GM12878 (cell line): ENCODE data around the gene PLAAT5. TPM values are rescaled to one million over a fixed set of nuclear protein-coding genes. Genes with fewer than 3 reads are reported as not detected.

Source experiments
- ATAC-seq: fragments of 200-7000 bp; cut with Tn5 transposase; 3 replicates; pipeline ENCODE4 v1.9.1; 2020; ENCODE audit warnings: mild to moderate bottlenecking, moderate library complexity
- BruUV-seq: library from RNA; stranded (reverse); fragments of 400-500 nt; replicated peaks from 2 replicates; lab custom pipeline; 2021; lab: Mats Ljungman, UMichigan
- CTCF ChIA-PET: fragments of 300-600 bp; sonication (Branson Sonifier 250); formaldehyde crosslinking; extraction: SDS; loops from one replicate; lab custom pipeline; 2021; ENCODE audit warnings: inconsistent platforms; lab: Yijun Ruan, JAX
- POLR2A ChIA-PET: fragments of 350-600 bp; formaldehyde crosslinking; extraction: SDS; loops from one replicate; lab custom pipeline; 2021; ENCODE audit warnings: inconsistent platforms; lab: Charles Lee
- RAD21 ChIA-PET: fragments of 300-600 bp; sonication (Branson Sonifier 250); formaldehyde crosslinking; loops from one replicate; lab custom pipeline; 2023; ENCODE audit warnings: antibody characterized with exemption; ENCODE audit not compliant: unreplicated experiment; lab: Charles Lee
- SMC1A ChIA-PET: fragments of 300-600 bp; sonication (Branson Sonifier 250); formaldehyde crosslinking; loops from one replicate; lab custom pipeline; 2023; ENCODE audit not compliant: unreplicated experiment, uncharacterized antibody; lab: Charles Lee
- DNase-seq: peaks from one replicate; pipeline ENCODE4 v3.0.0-alpha.2; 2011; ENCODE audit warnings: low read depth, low spot score
- FAIRE-seq: peaks from 3 replicates; lab custom pipeline; 2011; peaks lifted over from hg19 to GRCh38; lab: Jason Lieb, UNC
- H2AFZ ChIP-seq: 2 replicates; pipeline ENCODE4 v1.6.0; 2011; ENCODE audit warnings: low read depth, low read length, control low read depth; ENCODE audit not compliant: control insufficient read depth
- H3K27ac ChIP-seq: 2 replicates; pipeline ENCODE4 v1.5.1; 2011; ENCODE audit warnings: control low read depth; ENCODE audit not compliant: control insufficient read depth, insufficient read depth
- H3K27me3 ChIP-seq, 2 experiments: replicated peaks in 1 of 2; 2 replicates each; pipeline versions ENCODE4 v1.6.0 to v1.6.1; 2011; ENCODE audit warnings: low read length in 1 of 2; ENCODE audit not compliant: control insufficient read depth in 2 of 2, insufficient read depth in 2 of 2
- H3K36me3 ChIP-seq, 2 experiments: 2 replicates each; pipeline ENCODE4 v1.5.1; 2011; ENCODE audit warnings: low read length in 1 of 2; ENCODE audit not compliant: control insufficient read depth in 2 of 2, insufficient read depth in 2 of 2
- H3K4me1 ChIP-seq: 2 replicates; pipeline ENCODE4 v1.6.1; 2011; ENCODE audit warnings: mild to moderate bottlenecking, low read length, moderate library complexity, mixed read lengths; ENCODE audit not compliant: control insufficient read depth, insufficient read depth
- H3K4me2 ChIP-seq: 2 replicates; pipeline ENCODE4 v1.6.0; 2011; ENCODE audit warnings: control low read depth; ENCODE audit not compliant: control insufficient read depth, insufficient read depth
- H3K4me3 ChIP-seq: fragments of 200-600 bp; sonication (generic); 2 replicates; pipeline ENCODE4 v1.5.1; 2016
- H3K79me2 ChIP-seq: 2 replicates; pipeline ENCODE4 v1.6.0; 2011; ENCODE audit warnings: low read length; ENCODE audit not compliant: control insufficient read depth, insufficient read depth
- H3K9ac ChIP-seq: 2 replicates; pipeline ENCODE4 v1.8.0; 2011; ENCODE audit warnings: low read length, control low read depth, mixed read lengths; ENCODE audit not compliant: control insufficient read depth, insufficient read depth
- H3K9me3 ChIP-seq: replicated peaks from 3 replicates; pipeline ENCODE4 v1.5.1; 2011; ENCODE audit warnings: mild to moderate bottlenecking, low read length; ENCODE audit not compliant: control insufficient read depth, insufficient read depth
- H4K20me1 ChIP-seq: 2 replicates; pipeline ENCODE4 v1.6.0; 2011; ENCODE audit not compliant: control insufficient read depth, insufficient read depth
- BMI1 ChIP-seq: fragments of 450-650 bp; IDR thresholded peaks from 2 replicates; pipeline ENCODE4 v1.6.1; 2016; ENCODE audit warnings: mild to moderate bottlenecking, moderate library complexity, borderline replicate concordance
- BRCA1 ChIP-seq: IDR thresholded peaks from 2 replicates; pipeline ENCODE4 v1.6.1; 2011; ENCODE audit warnings: low read depth, low read length, improper control_type of control experiment
- CBX3 ChIP-seq: fragments of 200-600 bp; sonication (generic); IDR thresholded peaks from 2 replicates; pipeline ENCODE4 v1.6.1; 2016; ENCODE audit warnings: low read depth, borderline replicate concordance
- FOS ChIP-seq: IDR thresholded peaks from 3 replicates; pipeline ENCODE4 v1.6.1; 2011; ENCODE audit warnings: borderline replicate concordance; ENCODE audit not compliant: insufficient read length; ENCODE audit errors: extremely low read depth
- NR2C2 ChIP-seq: IDR thresholded peaks from 2 replicates; pipeline ENCODE4 v1.6.1; 2011; ENCODE audit warnings: borderline replicate concordance, low read depth; ENCODE audit not compliant: control insufficient read depth, insufficient read length
- YBX1 ChIP-seq: fragments of 450-650 bp; IDR thresholded peaks from 2 replicates; pipeline ENCODE4 v1.6.1; 2016; ENCODE audit warnings: antibody characterized with exemption
- ZBTB11 ChIP-seq: fragments of 450-650 bp; formaldehyde crosslinking; IDR thresholded peaks from 2 replicates; pipeline ENCODE4 v1.5.0; 2022; ENCODE audit warnings: mild to moderate bottlenecking, missing genetic modification characterization
- in situ Hi-C: fragments of 300-500 bp; cut with MboI; formaldehyde crosslinking; loops from 9 replicates; pipeline ENCODE4 v1.14.3; 2018; ENCODE audit warnings: mixed read lengths
- intact Hi-C: fragments of 100-400 bp; cut with micrococcal nuclease; formaldehyde crosslinking; loops from one replicate; pipeline ENCODE4 v1.14.2; 2022; ENCODE audit not compliant: unreplicated experiment
- polyA plus RNA-seq, 11 experiments: library from polyadenylated mRNA; depleted of rRNA in 4 of 11; unstranded in 6 of 11; stranded (reverse) in 5 of 11; fragments of >200 nt; fragmentation: Nextera tagmentation in 4 of 11; fragmentation: Illumina TruSeq in 1 of 11; extraction: Ambion mirVana in 4 of 11; extraction: Trizol in 1 of 11; gene quantifications; 1 replicate in 1 of 11; 2 replicates in 10 of 11; pipeline versions ENCODE4 v1.2.1 to v1.2.3, GENCODE V29; 2011 to 2016; ENCODE audit warnings: inconsistent platforms in 2 of 11, missing spikeins in 2 of 11, low read depth in 1 of 11
- total RNA-seq, 4 experiments: library from RNA; depleted of rRNA in 3 of 4; stranded (reverse); fragments of >200 nt in 3 of 4; fragmentation: Illumina TruSeq in 1 of 4; extraction: Trizol in 1 of 4; gene quantifications; 2 replicates each; pipeline versions ENCODE4 v1.2.1 to v1.2.3, GENCODE V29; 2013 to 2021

The PLAAT5 gene
- total and polyA plus RNA-seq, 10 of the 15 experiments (the other 5 are each of a cell fraction or from before 2014, with no cell fraction given): not detected

- no peak for TF ChIP-seq ZBTB11
- TF ChIP-seq FOS: no peak
- TF ChIP-seq YBX1: no peak
- TF ChIP-seq, all 136 proteins: peak for 0
These were observed 42.3 kb downstream of the PLAAT5 start (continued) for GRCh38 chr11:63448646-63449045.

- CTCF ChIA-PET: no interaction called here
- no peak for DNase-seq
These were observed 45.2 kb downstream of the PLAAT5 start for GRCh38 chr11:63445720-63446119.

More at GRCh38 chr11:63445720-63446119, 45.2 kb downstream of the PLAAT5 start:
- Histone ChIP-seq H3K79me2 (no peaks in the 10 kb centered on the region), H3K4me2 (no peak overlapping the region), H3K9me3 (no peaks in the 10 kb centered on the region), H3K27me3 (no peaks in the 10 kb centered on the region; a peak in 1 of 4 replicates), H3K9ac (no peak overlapping the region), H3K27ac (no peak overlapping the region)
- no peak for TF ChIP-seq CBX3
- no peak for TF ChIP-seq NR2C2
- TF ChIP-seq BRCA1: no peak
- TF ChIP-seq BMI1: no peak
- TF ChIP-seq, all 136 proteins: peak for 0
- RAD21 ChIA-PET: no interaction called here
- Histone ChIP-seq H3K4me3 (no peak overlapping the region), H4K20me1 (no peaks in the 10 kb centered on the region), H3K4me1 (no peaks in the 10 kb centered on the region), H2AFZ (no peak overlapping the region), H3K36me3 (no peaks in the 10 kb centered on the region)
- FAIRE-seq: no peak
- POLR2A ChIA-PET: no interaction called here
- BruUV-seq: no TSS peak
- no peak for ATAC-seq
- SMC1A ChIA-PET: no interaction called here
- intact Hi-C loops (no loop called here), in situ Hi-C loops (no loop called here)
